OCI-LY1 (cell line): ENCODE data around the gene RBM38.

Source experiments
- H2AFZ ChIP-seq: fragments of 200-600 bp; sonication (generic), shearing (Covaris generic); 2 replicates; pipeline ENCODE4 v1.6.0; 2014; ENCODE audit warnings: antibody characterized with exemption, mild to moderate bottlenecking, low read length
- H3F3A ChIP-seq: fragments of 200-600 bp; sonication (generic), shearing (Covaris generic); 2 replicates; pipeline ENCODE4 v1.6.0; 2014; ENCODE audit warnings: mild to moderate bottlenecking, antibody characterized with exemption, low read length, moderate library complexity; ENCODE audit not compliant: insufficient read depth
- H3K27ac ChIP-seq: fragments of 200-600 bp; sonication (generic); 2 replicates; pipeline ENCODE4 v1.5.1; 2014; ENCODE audit warnings: low read length, mixed run types, mild to moderate bottlenecking, low read depth; ENCODE audit not compliant: poor library complexity, severe bottlenecking
- H3K27me3 ChIP-seq: fragments of 200-600 bp; sonication (generic); 2 replicates; pipeline ENCODE4 v1.6.0; 2014; ENCODE audit warnings: antibody characterized with exemption, mild to moderate bottlenecking, low read length, moderate library complexity; ENCODE audit not compliant: insufficient read depth
- H3K36me3 ChIP-seq: fragments of 200-600 bp; sonication (generic); 2 replicates; pipeline ENCODE4 v1.6.1; 2014; ENCODE audit warnings: mild to moderate bottlenecking, antibody characterized with exemption, low read length, moderate library complexity, mixed read lengths; ENCODE audit not compliant: insufficient read depth
- H3K4me1 ChIP-seq: fragments of 200-600 bp; sonication (generic); 2 replicates; pipeline ENCODE4 v1.5.1; 2014; ENCODE audit warnings: mild to moderate bottlenecking, low read length, moderate library complexity; ENCODE audit not compliant: insufficient read depth, severe bottlenecking
- H3K4me2 ChIP-seq: fragments of 200-600 bp; sonication (generic), shearing (Covaris generic); 2 replicates; pipeline ENCODE4 v1.6.1; 2014; ENCODE audit warnings: low read length
- H3K4me3 ChIP-seq: fragments of 200-600 bp; sonication (generic); 2 replicates; pipeline ENCODE4 v1.5.1; 2014; ENCODE audit warnings: low read length, low read depth, mild to moderate bottlenecking, mixed read lengths; ENCODE audit not compliant: poor library complexity, severe bottlenecking
- H3K79me2 ChIP-seq: fragments of 200-600 bp; shearing (Covaris generic); 2 replicates; pipeline ENCODE4 v1.6.1; 2016; ENCODE audit warnings: mixed run types, low read length, mixed read lengths; ENCODE audit not compliant: insufficient read depth
- H3K9ac ChIP-seq: fragments of 200-600 bp; sonication (generic), shearing (Covaris generic); 2 replicates; pipeline ENCODE4 v1.6.1; 2014; ENCODE audit warnings: mild to moderate bottlenecking, low read length, mixed read lengths
- H3K9me2 ChIP-seq: fragments of 200-600 bp; sonication (generic), shearing (Covaris generic); 2 replicates; pipeline ENCODE4 v1.6.1; 2014; ENCODE audit warnings: low read depth, mild to moderate bottlenecking, low read length, mixed read lengths
- H3K9me3 ChIP-seq: fragments of 200-600 bp; shearing (Covaris generic); 2 replicates; pipeline ENCODE4 v1.6.1; 2014; ENCODE audit warnings: low read length, mixed read lengths
- H4K20me1 ChIP-seq: fragments of 200-600 bp; sonication (generic), shearing (Covaris generic); 2 replicates; pipeline ENCODE4 v1.6.0; 2016; ENCODE audit warnings: mild to moderate bottlenecking, low read length; ENCODE audit not compliant: insufficient read depth
- CTCF ChIP-seq: fragments of 200-600 bp; sonication (generic), shearing (Covaris generic); IDR thresholded peaks from 2 replicates; pipeline ENCODE4 v1.5.1; 2017; ENCODE audit warnings: mild to moderate bottlenecking, antibody characterized with exemption, low read length, moderate library complexity, mixed read lengths
- EZH2 ChIP-seq: fragments of 200-600 bp; sonication (generic), shearing (Covaris generic); IDR thresholded peaks from 2 replicates; pipeline ENCODE4 v1.8.0; 2017; ENCODE audit warnings: borderline replicate concordance, mixed run types, mild to moderate bottlenecking, antibody characterized with exemption, low read length, moderate library complexity, mixed read lengths

The RBM38 gene

GRCh38 chr20:57382516-57382915 is 8.7 kb upstream of the RBM38 start:
- Histone ChIP-seq H3K79me2 (no peaks in the 10 kb centered on the region), H3F3A (0 out of 2 replicates have a peak, but pooled peaks cover 4% of the 10 kb centered on the region), H3K4me2 (peak overlapping the region; percentile 26; the same call in 1 of the 2 replicates), H3K27me3 (no peaks in the 10 kb centered on the region), H3K9me3 (no peaks in the 10 kb centered on the region), H2AFZ (no peak overlapping the region), H3K27ac (peak overlapping the region; percentile 91), H3K9ac (peak overlapping the region; percentile 47; the same call in 1 of the 2 replicates), H3K9me2 (no peaks in the 10 kb centered on the region), H3K36me3 (peaks cover 35% of the 10 kb centered on the region), H3K4me1 (peaks cover 59% of the 10 kb centered on the region), H3K4me3 (no peak overlapping the region), H4K20me1 (no peaks in the 10 kb centered on the region)
- TF ChIP-seq EZH2 (no peak), CTCF (no peak)

GRCh38 chr20:57383447-57384347 is 7.5 kb upstream of the RBM38 start:
- H3K27ac ChIP-seq: peak overlapping the region; percentile 91
- H3K9ac ChIP-seq: peak overlapping the region; percentile 30; the same call in 1 of the 2 replicates
- H3K79me2 ChIP-seq: no peaks in the 10 kb centered on the region
- H3F3A ChIP-seq: peaks cover 9% of the 10 kb centered on the region; the same call in 1 of the 2 replicates
- TF ChIP-seq EZH2: no peak
- no peaks in the 10 kb centered on the region for H3K9me2 ChIP-seq
- H3K4me2 ChIP-seq: peak overlapping the region; percentile 36
- H3K9me3 ChIP-seq: no peaks in the 10 kb centered on the region
- no peaks in the 10 kb centered on the region for H4K20me1 ChIP-seq
- no peak overlapping the region for H2AFZ ChIP-seq
- no peak overlapping the region for H3K4me3 ChIP-seq
- H3K4me1 ChIP-seq: peaks cover 70% of the 10 kb centered on the region
- H3K36me3 ChIP-seq: peaks cover 23% of the 10 kb centered on the region; the same call in 1 of the 2 replicates
- no peaks in the 10 kb centered on the region for H3K27me3 ChIP-seq

- H4K20me1 ChIP-seq: no peaks in the 10 kb centered on the region
- H3K27me3 ChIP-seq: no peaks in the 10 kb centered on the region
- peaks cover 72% of the 10 kb centered on the region for H3K4me1 ChIP-seq
- peaks cover 16% of the 10 kb centered on the region; the same call in 1 of the 2 replicates for H3K36me3 ChIP-seq
- H3K4me3 ChIP-seq: no peak overlapping the region
- H3K9me3 ChIP-seq: no peaks in the 10 kb centered on the region
- no peaks in the 10 kb centered on the region for H3K9me2 ChIP-seq
- no peak overlapping the region for H2AFZ ChIP-seq
- peak overlapping the region; percentile 9; the same call in 1 of the 2 replicates for H3K9ac ChIP-seq
- peak overlapping the region; percentile 91 for H3K27ac ChIP-seq
- H3K79me2 ChIP-seq: no peaks in the 10 kb centered on the region
- TF ChIP-seq CTCF (no peak), EZH2 (no peak)
- no peak overlapping the region; the same call in 1 of the 2 replicates for H3K4me2 ChIP-seq
- H3F3A ChIP-seq: peaks cover 9% of the 10 kb centered on the region; the same call in 1 of the 2 replicates
These were observed 6.7 kb upstream of the RBM38 start for GRCh38 chr20:57384486-57384885.
